CD14-positive monocyte (primary cell): ENCODE data around the gene SLC25A48. TPM values are rescaled to one million over a fixed set of nuclear protein-coding genes. Genes with fewer than 3 reads are reported as not detected.
A peak's percentile ranks its signal among the peaks of the same experiment; 100 is the strongest.

Experiments
- DNase-seq, 3 donors: peaks; one replicate each; pipeline ENCODE4 v3.0.0-alpha.2; 2011 to 2022
- H2AFZ ChIP-seq: 2 replicates; pipeline ENCODE4 v1.6.0; 2012; ENCODE audit warnings: mild to moderate bottlenecking, low read depth, low read length, inconsistent platforms; ENCODE audit not compliant: insufficient read depth, poor library complexity, severe bottlenecking
- H3K27ac ChIP-seq, 2 donors: 1 replicate in 1 of 2; 2 replicates in 1 of 2; pipeline ENCODE4 v1.5.1; 2012 to 2013; ENCODE audit warnings: low read length in 2 of 2, control low read depth in 1 of 2, inconsistent platforms in 1 of 2, low read depth in 1 of 2, mild to moderate bottlenecking in 1 of 2
- H3K27me3 ChIP-seq, 2 donors: one replicate each; pipeline versions ENCODE4 v1.6.0 to v1.6.1; 2011 to 2013; ENCODE audit warnings: low read length in 2 of 2; ENCODE audit not compliant: control insufficient read depth in 2 of 2, insufficient read depth in 2 of 2
- H3K36me3 ChIP-seq, 2 donors: replicated peaks in 1 of 2; 1 replicate in 1 of 2; 2 replicates in 1 of 2; pipeline versions ENCODE4 v1.5.1 to v1.6.1; 2012 to 2013; ENCODE audit warnings: low read length in 2 of 2, control low read depth in 1 of 2, inconsistent platforms in 1 of 2, mild to moderate bottlenecking in 1 of 2; ENCODE audit not compliant: insufficient read depth in 2 of 2, control insufficient read depth in 1 of 2
- H3K4me1 ChIP-seq, 2 donors: 1 replicate in 1 of 2; 2 replicates in 1 of 2; pipeline versions ENCODE4 v1.5.1 to v1.6.1; 2012 to 2013; ENCODE audit warnings: low read length in 2 of 2, control low read depth in 1 of 2, inconsistent platforms in 1 of 2, mild to moderate bottlenecking in 1 of 2, moderate library complexity in 1 of 2; ENCODE audit not compliant: insufficient read depth in 2 of 2, control insufficient read depth in 1 of 2
- H3K4me2 ChIP-seq: replicated peaks from 2 replicates; pipeline ENCODE3; 2012; ENCODE audit warnings: low read length, moderate library complexity, mild to moderate bottlenecking; ENCODE audit not compliant: poor library complexity, severe bottlenecking; ENCODE audit errors: extremely low read depth
- H3K4me3 ChIP-seq, 3 experiments: fragments of 200-600 bp in 1 of 3; sonication (generic) in 1 of 3; replicated peaks in 1 of 3; 1 replicate in 2 of 3; 2 replicates in 1 of 3; pipeline ENCODE4 v1.5.1; 2011 to 2013; ENCODE audit warnings: low read length in 3 of 3, mild to moderate bottlenecking in 3 of 3, control low read depth in 2 of 3, low read depth in 2 of 3, inconsistent platforms in 1 of 3, moderate library complexity in 1 of 3
- H3K79me2 ChIP-seq: 2 replicates; pipeline ENCODE4 v1.6.0; 2012; ENCODE audit warnings: mild to moderate bottlenecking, control low read depth, inconsistent platforms, low read length, moderate library complexity; ENCODE audit not compliant: insufficient read depth
- H3K9ac ChIP-seq: 2 replicates; pipeline ENCODE4 v1.6.0; 2017; ENCODE audit warnings: low read length, mild to moderate bottlenecking; ENCODE audit not compliant: insufficient read depth, poor library complexity, severe bottlenecking
- H3K9me3 ChIP-seq, 2 donors: replicated peaks in 1 of 2; 1 replicate in 1 of 2; 2 replicates in 1 of 2; pipeline versions ENCODE4 v1.5.1 to v1.6.1; 2012 to 2013; ENCODE audit warnings: low read length in 2 of 2, control low read depth in 1 of 2; ENCODE audit not compliant: control insufficient read depth in 1 of 2, insufficient read depth in 1 of 2
- H4K20me1 ChIP-seq: 2 replicates; pipeline ENCODE4 v1.6.0; 2012; ENCODE audit warnings: mild to moderate bottlenecking, low read length, control low read depth, moderate library complexity; ENCODE audit not compliant: insufficient read depth
- H3K27ac Mint-ChIP-seq, 7 donors: one replicate each; pipeline ENCODE4 v1.8.0; 2020; ENCODE audit warnings: mild to moderate bottlenecking in 7 of 7, mixed read lengths in 7 of 7, moderate library complexity in 6 of 7, inconsistent platforms in 2 of 7
- H3K27me3 Mint-ChIP-seq, 3 donors: one replicate each; pipeline ENCODE4 v1.8.0; 2021 to 2022; ENCODE audit warnings: low read depth in 3 of 3, mild to moderate bottlenecking in 3 of 3, mixed read lengths in 3 of 3, moderate library complexity in 3 of 3, inconsistent platforms in 1 of 3
- H3K36me3 Mint-ChIP-seq, 2 donors: one replicate each; pipeline ENCODE4 v1.8.0; 2020; ENCODE audit warnings: mixed read lengths in 2 of 2, inconsistent platforms in 1 of 2, mild to moderate bottlenecking in 1 of 2
- H3K4me1 Mint-ChIP-seq: one replicate; pipeline ENCODE4 v1.8.0; 2020; ENCODE audit warnings: mild to moderate bottlenecking, mixed read lengths
- H3K4me3 Mint-ChIP-seq, 2 donors: one replicate each; pipeline ENCODE4 v1.8.0; 2020; ENCODE audit warnings: mild to moderate bottlenecking in 2 of 2, mixed read lengths in 2 of 2, moderate library complexity in 1 of 2
- H3K9me3 Mint-ChIP-seq, 7 donors: one replicate each; pipeline ENCODE4 v1.8.0; 2020 to 2022; ENCODE audit warnings: mixed read lengths in 7 of 7, mild to moderate bottlenecking in 6 of 7, moderate library complexity in 6 of 7, inconsistent platforms in 2 of 7
- CTCF ChIP-seq: fragments of 200-600 bp; IDR thresholded peaks from one replicate; pipeline ENCODE4 v1.8.0; 2022; ENCODE audit warnings: antibody characterized with exemption, mild to moderate bottlenecking
- WGBS: methylation state at CpG from one replicate; pipeline ENCODE4 v1.1.5; 2013; ENCODE audit warnings: missing lambda C conversion rate; ENCODE audit not compliant: insufficient coverage; 5-methylcytosine and 5-hydroxymethylcytosine counted together
- intact Hi-C, 2 donors: fragments of 100-400 bp; cut with micrococcal nuclease; formaldehyde crosslinking; loops; one replicate each; pipeline versions ENCODE4 v1.15.0 to v1.15.1; 2023
- polyA plus RNA-seq, 3 donors: library from polyadenylated mRNA; depleted of rRNA in 1 of 3; unstranded in 2 of 3; stranded (reverse) in 1 of 3; fragments of 300-500 nt in 2 of 3; fragments of >200 nt in 1 of 3; fragmentation: Illumina TruSeq in 2 of 3; gene quantifications; 1 replicate in 2 of 3; 2 replicates in 1 of 3; pipeline ENCODE4 v1.2.3, GENCODE V29; 2012 to 2021

The SLC25A48 gene
- polyA plus RNA-seq, 3 donors: not detected

DNA sequence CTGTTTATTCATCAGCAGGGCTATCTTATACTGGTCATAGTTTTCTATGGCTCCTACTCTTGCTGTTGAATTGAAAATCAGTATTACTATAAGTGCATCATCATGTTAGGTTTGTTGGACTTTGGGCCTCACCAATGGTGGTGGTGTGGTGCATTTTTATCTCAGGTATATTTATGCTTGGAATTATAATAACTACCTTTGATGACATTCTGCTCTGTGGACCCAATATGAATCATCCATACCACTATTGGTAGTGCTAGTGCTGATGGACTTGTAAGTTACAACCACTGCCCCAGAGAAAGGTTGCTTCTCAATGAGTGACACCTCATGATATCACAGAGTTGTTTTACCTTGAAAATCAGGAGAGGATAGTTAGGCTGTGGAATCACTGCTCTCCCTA lies 33.1 kb downstream of the SLC25A48 start:
- H3K9ac ChIP-seq: no peak overlapping the region
- intact Hi-C loops: no loop called here

DNA sequence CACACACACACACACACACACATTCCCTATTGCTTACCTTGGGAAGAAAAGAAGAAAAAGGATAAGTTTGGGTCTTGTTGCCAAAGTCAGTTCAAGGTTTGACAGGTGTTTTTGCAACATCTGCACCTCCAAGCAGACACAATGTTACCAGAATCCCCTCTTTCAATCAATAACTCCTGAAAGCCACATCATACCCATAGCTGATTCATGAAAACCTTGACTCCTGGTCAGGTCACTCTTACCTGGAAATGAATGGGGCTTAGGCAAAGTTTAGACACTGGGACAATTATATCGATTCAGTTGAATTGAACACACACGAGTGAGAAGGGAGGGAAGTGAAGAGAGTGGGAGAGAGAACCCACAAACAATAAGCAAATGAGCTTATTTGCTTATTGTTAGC lies 34.2 kb downstream of the SLC25A48 start:
- no CpG with 5 or more reads among the region's 2 CpGs for WGBS
- peaks cover 8 to 19% (median 18%) of the 10 kb centered on the region in 3 donors for H3K27me3 Mint-ChIP-seq
- TF ChIP-seq CTCF: no peak

More for the DNA sequence above, 33.1 kb downstream of the SLC25A48 start:
- no peaks in the 10 kb centered on the region for H4K20me1 ChIP-seq
- H3K36me3 ChIP-seq: no peaks in the 10 kb centered on the region
- H3K27ac Mint-ChIP-seq: no peak overlapping the region
- H3K27me3 ChIP-seq: no peaks in the 10 kb centered on the region
- no peaks in the 10 kb centered on the region for H3K36me3 Mint-ChIP-seq
- no peaks in the 10 kb centered on the region for H3K9me3 ChIP-seq
- no peak overlapping the region for H2AFZ ChIP-seq
- no peak overlapping the region for H3K4me3 ChIP-seq
- H3K27me3 Mint-ChIP-seq: peaks cover 12 to 17% (median 16%) of the 10 kb centered on the region in 3 donors
- H3K4me3 Mint-ChIP-seq: no peak overlapping the region
- no peaks in the 10 kb centered on the region for H3K9me3 Mint-ChIP-seq
- H3K4me1 ChIP-seq: no peaks in the 10 kb centered on the region
- DNase-seq: no peak
- no peak for TF ChIP-seq CTCF
- no peak overlapping the region for H3K4me2 ChIP-seq
- no peaks in the 10 kb centered on the region for H3K4me1 Mint-ChIP-seq
- H3K27ac ChIP-seq: no peak overlapping the region
- H3K79me2 ChIP-seq: no peaks in the 10 kb centered on the region

More for the DNA sequence above, 34.2 kb downstream of the SLC25A48 start:
- Histone ChIP-seq H3K4me3 (no peak overlapping the region), H2AFZ (no peak overlapping the region), H3K4me2 (no peak overlapping the region), H3K27ac (no peak overlapping the region), H4K20me1 (no peaks in the 10 kb centered on the region), H3K79me2 (no peaks in the 10 kb centered on the region), H3K9me3 (no peaks in the 10 kb centered on the region), H3K36me3 (no peaks in the 10 kb centered on the region), H3K9ac (no peak overlapping the region), H3K4me1 (no peaks in the 10 kb centered on the region), H3K27me3 (no peaks in the 10 kb centered on the region)
- no peak for DNase-seq
- no peaks in the 10 kb centered on the region for H3K36me3 Mint-ChIP-seq
- H3K4me3 Mint-ChIP-seq: no peak overlapping the region
- intact Hi-C loops: no loop called here
- no peaks in the 10 kb centered on the region for H3K4me1 Mint-ChIP-seq
- H3K27ac Mint-ChIP-seq: peak overlapping the region in 1 of 7 donors; percentile 48
- no peaks in the 10 kb centered on the region for H3K9me3 Mint-ChIP-seq
